Stimulated activated CD8-positive, alpha-beta memory T cell treated with anti-CD3 and anti-CD28 coated beads, Interleukin-12 subunit alpha, Interleukin-12 subunit beta, amount 100 ng/mL, for 24 hours (primary cell): Measurements from ENCODE around the gene CTTN.

Experiments
- DNase-seq: peaks from one replicate; pipeline ENCODE4 v3.0.0-alpha.2; 2020; ENCODE audit errors: extremely low read depth

CTTN gene

GRCh38 chr11:70429428-70429705 is 31.0 kb downstream of the CTTN start:
- DNase-seq, result no peak

- no peak for DNase-seq
Measured at GRCh38 chr11:70429724-70430521, 31.6 kb downstream of the CTTN start.

GRCh38 chr11:70430671-70431574 is 32.6 kb downstream of the CTTN start:
- DNase-seq, result no peak

- DNase-seq, result no peak
Measured at GRCh38 chr11:70431611-70432010, 33.3 kb downstream of the CTTN start.

GRCh38 chr11:70432065-70432464 is 33.7 kb downstream of the CTTN start:
- no peak for DNase-seq

GRCh38 chr11:70432580-70432979 is 34.3 kb downstream of the CTTN start:
- no peak for DNase-seq

- DNase-seq, result no peak
Measured at GRCh38 chr11:70433038-70433437, 34.7 kb downstream of the CTTN start.

GRCh38 chr11:70433526-70433925 is 35.2 kb downstream of the CTTN start:
- no peak for DNase-seq

GRCh38 chr11:70433966-70434812 is 35.9 kb downstream of the CTTN start:
- DNase-seq, result no peak

- no peak for DNase-seq
Measured at GRCh38 chr11:70434813-70435278, 36.5 kb downstream of the CTTN start.

GRCh38 chr11:70435361-70435760 is 37.0 kb downstream of the CTTN start:
- no peak for DNase-seq

GRCh38 chr11:70435765-70436500 is 37.6 kb downstream of the CTTN start:
- no peak for DNase-seq

- no peak for DNase-seq
Measured at GRCh38 chr11:70436501-70436860, 38.2 kb downstream of the CTTN start.

- DNase-seq, result no peak
Measured at GRCh38 chr11:70437111-70437784, 38.9 kb downstream of the CTTN start.

- DNase-seq, result no peak
Measured at GRCh38 chr11:70440206-70440605, 41.9 kb downstream of the CTTN start.

- DNase-seq, result no peak
Measured at GRCh38 chr11:70443773-70444030, 45.4 kb downstream of the CTTN start.

GRCh38 chr11:70445091-70445490 is 46.8 kb downstream of the CTTN start:
- DNase-seq, result no peak

GRCh38 chr11:70445605-70446004 is 47.3 kb downstream of the CTTN start:
- DNase-seq, result no peak

- DNase-seq, result no peak
Measured at GRCh38 chr11:70448983-70449567, 50.7 kb downstream of the CTTN start.

GRCh38 chr11:70454197-70454767 is 56.0 kb downstream of the CTTN start:
- no peak for DNase-seq
